HepG2 (cell line): Measurements from ENCODE around the gene UHMK1. TPM values are rescaled to one million over a fixed set of nuclear protein-coding genes. Genes with fewer than 3 reads are reported as not detected.

ENCODE experiments used
- ARID2 ChIP-seq: sonication (generic); formaldehyde crosslinking; IDR thresholded peaks from 2 replicates; pipeline ENCODE4 v1.8.1; 2022; ENCODE audit warnings: mild to moderate bottlenecking, missing genetic modification reagents, borderline replicate concordance
- FOXK1 ChIP-seq: sonication (generic); formaldehyde crosslinking; IDR thresholded peaks from 2 replicates; pipeline ENCODE4 v1.4.0; 2020; ENCODE audit warnings: low read depth, missing genetic modification reagents, borderline replicate concordance
- FOXK2 ChIP-seq: fragments of 450-650 bp; IDR thresholded peaks from 2 replicates; pipeline ENCODE4 v1.6.1; 2016
- GATAD2A ChIP-seq: IDR thresholded peaks from 2 replicates; pipeline ENCODE4 v1.6.1; 2016
- HNRNPK ChIP-seq: fragments of 200-400 bp; formaldehyde crosslinking; IDR thresholded peaks from 2 replicates; pipeline ENCODE4 v1.6.1; 2018; ENCODE audit warnings: low read length, low read depth, moderate library complexity, mild to moderate bottlenecking; ENCODE audit not compliant: poor library complexity, severe bottlenecking
- MED13 ChIP-seq: sonication (generic); formaldehyde crosslinking; IDR thresholded peaks from 2 replicates; pipeline ENCODE4 v1.5.0; 2020; ENCODE audit warnings: missing genetic modification reagents
- ONECUT2 ChIP-seq: sonication (generic); formaldehyde crosslinking; IDR thresholded peaks from 2 replicates; pipeline ENCODE4 v1.4.0; 2020; ENCODE audit warnings: missing genetic modification reagents
- RBAK ChIP-seq: sonication (generic); formaldehyde crosslinking; IDR thresholded peaks from 2 replicates; pipeline ENCODE4 v1.5.1; 2020; ENCODE audit warnings: mild to moderate bottlenecking, missing genetic modification reagents
- RXRB ChIP-seq: IDR thresholded peaks from 2 replicates; pipeline ENCODE4 v1.6.1; 2016; ENCODE audit warnings: borderline replicate concordance, missing genetic modification reagents, missing compliant biosample characterization
- TOE1 ChIP-seq: sonication (generic); formaldehyde crosslinking; IDR thresholded peaks from 2 replicates; pipeline ENCODE4 v1.4.0; 2020; ENCODE audit warnings: mild to moderate bottlenecking, missing genetic modification reagents
- ZFP36L2 ChIP-seq: sonication (generic); formaldehyde crosslinking; IDR thresholded peaks from 2 replicates; pipeline ENCODE4 v1.4.0; 2020; ENCODE audit warnings: missing genetic modification reagents
- ZFP82 ChIP-seq: sonication (generic); formaldehyde crosslinking; IDR thresholded peaks from 2 replicates; pipeline ENCODE4 v1.5.1; 2020; ENCODE audit warnings: mild to moderate bottlenecking, missing genetic modification reagents, borderline replicate concordance
- ZNF326 ChIP-seq: sonication (generic); formaldehyde crosslinking; IDR thresholded peaks from 2 replicates; pipeline ENCODE4 v1.4.0; 2020; ENCODE audit warnings: missing genetic modification reagents, borderline replicate concordance
- ZNF556 ChIP-seq: sonication (generic); formaldehyde crosslinking; IDR thresholded peaks from 2 replicates; pipeline ENCODE4 v1.4.0; 2020; ENCODE audit warnings: mild to moderate bottlenecking, missing genetic modification reagents, borderline replicate concordance
- ZNF629 ChIP-seq: sonication (generic); formaldehyde crosslinking; conservative IDR thresholded peaks from 2 replicates; pipeline ENCODE4 v1.5.0; 2020; ENCODE audit warnings: missing genetic modification reagents
- ZNF749 ChIP-seq: sonication (generic); formaldehyde crosslinking; IDR thresholded peaks from 2 replicates; pipeline ENCODE4 v1.8.0; 2022; ENCODE audit warnings: mild to moderate bottlenecking, missing genetic modification reagents, moderate library complexity, borderline replicate concordance
- polyA plus RNA-seq, 8 experiments: library from polyadenylated mRNA; depleted of rRNA in 3 of 8; stranded (reverse) in 7 of 8; unstranded in 1 of 8; fragments of >200 nt; fragmentation: Illumina TruSeq in 4 of 8; extraction: Trizol in 4 of 8; gene quantifications; 2 replicates each; pipeline versions ENCODE4 v1.2.1 to v1.2.3, GENCODE V29; 2011 to 2016; ENCODE audit warnings: low read depth in 4 of 8, missing spikeins in 1 of 8, mixed read lengths in 1 of 8; ENCODE audit not compliant: insufficient read depth in 1 of 8
- total RNA-seq, 5 experiments: library from RNA; depleted of rRNA; stranded (reverse); fragments of >200 nt; fragmentation: Illumina TruSeq; extraction: Trizol; gene quantifications; 2 replicates each; pipeline ENCODE4 v1.2.3, GENCODE V29; 2016; ENCODE audit warnings: low read depth in 1 of 5
- TF ChIP-seq, protein P1 (sequence below): sonication (generic); formaldehyde crosslinking; IDR thresholded peaks from 2 replicates; pipeline ENCODE4 v1.4.0; 2020; ENCODE audit warnings: missing genetic modification reagents, borderline replicate concordance
- TF ChIP-seq, protein P2 (sequence below): sonication (generic); formaldehyde crosslinking; IDR thresholded peaks from 2 replicates; pipeline ENCODE4 v1.8.0; 2022; ENCODE audit warnings: mild to moderate bottlenecking, missing genetic modification reagents, borderline replicate concordance
- TF ChIP-seq, protein P3 (sequence below): IDR thresholded peaks from 2 replicates; pipeline ENCODE4 v1.6.1; 2012; ENCODE audit warnings: inconsistent platforms
- TF ChIP-seq, protein P4 (sequence below): sonication (generic); formaldehyde crosslinking; IDR thresholded peaks from 2 replicates; pipeline ENCODE4 v1.8.0; 2022; ENCODE audit warnings: missing genetic modification reagents, low read depth, mild to moderate bottlenecking, borderline replicate concordance

The UHMK1 gene
- total and polyA plus RNA-seq, 2 of the 13 experiments (the other 11 are each of a cell fraction or from before 2014, with no cell fraction given) = 12.9 to 20.0 TPM

DNA sequence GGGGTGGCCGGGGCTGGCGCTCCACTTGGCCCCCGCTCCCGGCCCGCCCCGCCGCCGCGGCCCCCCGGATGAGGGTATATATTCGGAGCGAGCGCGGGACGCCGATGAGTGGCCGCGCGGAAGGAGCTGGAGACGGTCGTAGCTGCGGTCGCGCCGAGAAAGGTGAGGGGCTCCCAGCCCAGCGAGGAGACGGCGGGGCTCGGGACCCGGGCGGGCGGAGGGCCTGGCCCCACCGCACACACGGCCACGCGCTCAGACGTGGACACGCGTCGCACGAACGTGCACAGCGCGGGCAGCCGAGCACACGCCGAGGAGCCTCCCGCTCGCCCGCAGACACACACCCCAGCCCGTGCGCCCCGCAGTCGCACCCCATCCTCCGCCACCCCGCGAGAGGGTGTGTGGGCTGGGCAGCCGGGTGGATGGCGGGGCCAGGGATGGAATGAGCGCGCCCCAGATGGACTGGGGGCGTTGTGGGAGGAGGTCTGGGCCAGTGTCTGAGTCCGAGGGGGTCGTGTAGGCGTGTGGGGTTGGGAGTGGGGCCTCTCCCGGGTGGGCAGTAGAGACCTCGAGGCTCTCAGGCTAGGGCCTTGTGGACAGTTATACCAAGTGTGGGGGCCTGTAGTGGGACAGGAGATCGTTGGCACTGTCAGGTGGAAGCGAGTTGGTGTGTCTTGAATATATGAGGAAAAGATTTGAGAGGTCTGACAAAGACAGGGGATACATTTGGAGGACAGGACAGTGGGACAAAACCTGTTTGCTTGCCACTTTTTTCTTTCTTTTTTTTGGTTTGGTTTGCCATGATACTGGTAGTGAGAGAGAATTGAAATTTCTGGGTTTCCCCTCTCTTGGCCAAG, 64.2 kb downstream of the UHMK1 start, which contains the start of gene UAP1 (continued):
- TF ChIP-seq, protein P1, sequence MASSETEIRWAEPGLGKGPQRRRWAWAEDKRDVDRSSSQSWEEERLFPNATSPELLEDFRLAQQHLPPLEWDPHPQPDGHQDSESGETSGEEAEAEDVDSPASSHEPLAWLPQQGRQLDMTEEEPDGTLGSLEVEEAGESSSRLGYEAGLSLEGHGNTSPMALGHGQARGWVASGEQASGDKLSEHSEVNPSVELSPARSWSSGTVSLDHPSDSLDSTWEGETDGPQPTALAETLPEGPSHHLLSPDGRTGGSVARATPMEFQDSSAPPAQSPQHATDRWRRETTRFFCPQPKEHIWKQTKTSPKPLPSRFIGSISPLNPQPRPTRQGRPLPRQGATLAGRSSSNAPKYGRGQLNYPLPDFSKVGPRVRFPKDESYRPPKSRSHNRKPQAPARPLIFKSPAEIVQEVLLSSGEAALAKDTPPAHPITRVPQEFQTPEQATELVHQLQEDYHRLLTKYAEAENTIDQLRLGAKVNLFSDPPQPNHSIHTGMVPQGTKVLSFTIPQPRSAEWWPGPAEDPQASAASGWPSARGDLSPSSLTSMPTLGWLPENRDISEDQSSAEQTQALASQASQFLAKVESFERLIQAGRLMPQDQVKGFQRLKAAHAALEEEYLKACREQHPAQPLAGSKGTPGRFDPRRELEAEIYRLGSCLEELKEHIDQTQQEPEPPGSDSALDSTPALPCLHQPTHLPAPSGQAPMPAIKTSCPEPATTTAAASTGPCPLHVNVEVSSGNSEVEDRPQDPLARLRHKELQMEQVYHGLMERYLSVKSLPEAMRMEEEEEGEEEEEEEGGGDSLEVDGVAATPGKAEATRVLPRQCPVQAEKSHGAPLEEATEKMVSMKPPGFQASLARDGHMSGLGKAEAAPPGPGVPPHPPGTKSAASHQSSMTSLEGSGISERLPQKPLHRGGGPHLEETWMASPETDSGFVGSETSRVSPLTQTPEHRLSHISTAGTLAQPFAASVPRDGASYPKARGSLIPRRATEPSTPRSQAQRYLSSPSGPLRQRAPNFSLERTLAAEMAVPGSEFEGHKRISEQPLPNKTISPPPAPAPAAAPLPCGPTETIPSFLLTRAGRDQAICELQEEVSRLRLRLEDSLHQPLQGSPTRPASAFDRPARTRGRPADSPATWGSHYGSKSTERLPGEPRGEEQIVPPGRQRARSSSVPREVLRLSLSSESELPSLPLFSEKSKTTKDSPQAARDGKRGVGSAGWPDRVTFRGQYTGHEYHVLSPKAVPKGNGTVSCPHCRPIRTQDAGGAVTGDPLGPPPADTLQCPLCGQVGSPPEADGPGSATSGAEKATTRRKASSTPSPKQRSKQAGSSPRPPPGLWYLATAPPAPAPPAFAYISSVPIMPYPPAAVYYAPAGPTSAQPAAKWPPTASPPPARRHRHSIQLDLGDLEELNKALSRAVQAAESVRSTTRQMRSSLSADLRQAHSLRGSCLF (CRISPR knock-in tag) = no peak
- TF ChIP-seq RXRB (CRISPR knock-in tag) (no peak), MED13 (CRISPR knock-in tag) (no peak), ZNF326 (CRISPR knock-in tag) (no peak), GATAD2A (CRISPR knock-in tag) (no peak; the same call in 1 of the 2 replicates), ONECUT2 (CRISPR knock-in tag) (peak; percentile 27; the same call in 1 of the 2 replicates), ZFP36L2 (no peak), ZNF629 (0 out of 2 replicates have a peak, but pooled peaks have one; percentile 5), RBAK (CRISPR knock-in tag) (no peak), FOXK2 (no peak), ZNF749 (CRISPR knock-in tag) (no peak), ZNF556 (CRISPR knock-in tag) (0 out of 2 replicates have a peak, but pooled peaks have one; percentile 23), FOXK1 (no peak), ZFP82 (0 out of 2 replicates have a peak, but pooled peaks have one; percentile 51), HNRNPK (peak; percentile 71), ARID2 (CRISPR knock-in tag) (peak; percentile 69; the same call in 1 of the 2 replicates), TOE1 (CRISPR knock-in tag) (no peak; the same call in 1 of the 2 replicates)
- TF ChIP-seq, protein P2, sequence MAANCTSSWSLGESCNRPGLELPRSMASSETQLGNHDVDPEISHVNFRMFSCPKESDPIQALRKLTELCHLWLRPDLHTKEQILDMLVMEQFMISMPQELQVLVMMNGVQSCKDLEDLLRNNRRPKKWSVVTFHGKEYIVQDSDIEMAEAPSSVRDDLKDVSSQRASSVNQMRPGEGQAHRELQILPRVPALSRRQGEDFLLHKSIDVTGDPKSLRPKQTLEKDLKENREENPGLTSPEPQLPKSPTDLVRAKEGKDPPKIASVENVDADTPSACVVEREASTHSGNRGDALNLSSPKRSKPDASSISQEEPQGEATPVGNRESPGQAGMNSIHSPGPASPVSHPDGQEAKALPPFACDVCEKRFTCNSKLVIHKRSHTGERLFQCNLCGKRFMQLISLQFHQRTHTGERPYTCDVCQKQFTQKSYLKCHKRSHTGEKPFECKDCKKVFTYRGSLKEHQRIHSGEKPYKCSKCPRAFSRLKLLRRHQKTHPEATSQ (CRISPR knock-in tag) = peak; percentile 90
- TF ChIP-seq, protein P3, sequence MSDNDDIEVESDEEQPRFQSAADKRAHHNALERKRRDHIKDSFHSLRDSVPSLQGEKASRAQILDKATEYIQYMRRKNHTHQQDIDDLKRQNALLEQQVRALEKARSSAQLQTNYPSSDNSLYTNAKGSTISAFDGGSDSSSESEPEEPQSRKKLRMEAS = peak; percentile 83
- TF ChIP-seq, protein P4, sequence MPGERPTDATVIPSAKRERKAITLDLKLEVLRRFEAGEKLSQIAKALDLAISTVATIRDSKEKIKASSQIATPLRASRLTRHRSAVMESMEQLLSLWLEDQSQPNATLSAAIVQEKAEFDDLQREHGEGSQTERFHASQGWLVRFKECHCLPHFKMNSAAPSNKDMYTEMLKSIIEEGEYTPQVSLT (CRISPR knock-in tag) = no peak; the same call in 1 of the 2 replicates
